Activated gamma-delta T cell (primary cell): ENCODE data around the gene E2F1.

Source experiments
- DNase-seq: peaks from one replicate; lab custom pipeline; 2025; lab: John Stamatoyannopoulos, UW
- total RNA-seq, 2 donors: gene quantifications; one replicate each; lab custom pipeline; 2026; lab: John Stamatoyannopoulos, UW

Gene E2F1
- total RNA-seq: 13.8 to 42.2 reads per million in 2 donors

GRCh38 chr20:33686100-33686983, at the start of gene E2F1:
Gene E2F1, minus strand, starts transcription at chr20:33686385. Its CDS starts 121 bp downstream, at chr20:33686264.
- DNase-seq: peak; percentile 93

- DNase-seq: no peak
Observed at GRCh38 chr20:33733654-33734576, 47.7 kb upstream of the E2F1 start.

- peak; percentile 91 for DNase-seq
Observed at GRCh38 chr20:33732166-33732970, 46.2 kb upstream of the E2F1 start.

- peak; percentile 91 for DNase-seq
Observed at GRCh38 chr20:33731693-33732165, 45.5 kb upstream of the E2F1 start, which contains the start of gene ZNF341. Gene ZNF341, plus strand, starts transcription at chr20:33731996. Its CDS starts 26 bp downstream, at chr20:33732022.

GRCh38 chr20:33730946-33731692, 44.9 kb upstream of the E2F1 start:
- DNase-seq: no peak

GRCh38 chr20:33729101-33729500, 42.9 kb upstream of the E2F1 start:
- DNase-seq: no peak

GRCh38 chr20:33728463-33728862, 42.3 kb upstream of the E2F1 start:
- DNase-seq: no peak

- no peak for DNase-seq
Observed at GRCh38 chr20:33727806-33728205, 41.6 kb upstream of the E2F1 start.

- DNase-seq: no peak
Observed at GRCh38 chr20:33727115-33727479, 40.9 kb upstream of the E2F1 start.

GRCh38 chr20:33725607-33726264, 39.6 kb upstream of the E2F1 start:
- DNase-seq: no peak

- no peak for DNase-seq
Observed at GRCh38 chr20:33724439-33725094, 38.4 kb upstream of the E2F1 start.

GRCh38 chr20:33721391-33722140, 35.4 kb upstream of the E2F1 start:
- no peak for DNase-seq

GRCh38 chr20:33719989-33720709, 34.0 kb upstream of the E2F1 start, which contains the start of gene PXMP4:
Gene PXMP4, minus strand, starts transcription at chr20:33720310. Its CDS starts 103 bp downstream, at chr20:33720207.
- DNase-seq: peak; percentile 75

GRCh38 chr20:33719277-33719988, 33.2 kb upstream of the E2F1 start:
- DNase-seq: no peak

GRCh38 chr20:33716498-33716897, 30.3 kb upstream of the E2F1 start:
- no peak for DNase-seq

- DNase-seq: no peak
Observed at GRCh38 chr20:33713865-33714367, 27.7 kb upstream of the E2F1 start.

GRCh38 chr20:33711446-33711738, 25.2 kb upstream of the E2F1 start:
- no peak for DNase-seq
